Cerebellar nuclear complex (tissue), 1 donor: ENCODE data around the gene LHFPL6.
A peak's percentile ranks its signal among the peaks of the same experiment; 100 is the strongest.

Experiments used
- DNase-seq, 2 experiments: peaks; one replicate each; lab custom pipeline; 2025; lab: John Stamatoyannopoulos, UW

Gene LHFPL6

GRCh38 chr13:39411511-39411910 lies 191.5 kb downstream of the LHFPL6 start:
- DNase-seq: no peak

GRCh38 chr13:39410964-39411363 lies 192.0 kb downstream of the LHFPL6 start:
- DNase-seq: no peak

- no peak for DNase-seq
These were observed 192.7 kb downstream of the LHFPL6 start for GRCh38 chr13:39410096-39410901.

GRCh38 chr13:39408512-39408911 lies 194.5 kb downstream of the LHFPL6 start:
- DNase-seq: no peak

- no peak for DNase-seq
These were observed 195.2 kb downstream of the LHFPL6 start for GRCh38 chr13:39407786-39408185.

GRCh38 chr13:39407138-39407537 lies 195.9 kb downstream of the LHFPL6 start:
- DNase-seq: no peak

GRCh38 chr13:39406688-39407087 lies 196.3 kb downstream of the LHFPL6 start:
- no peak for DNase-seq

- no peak for DNase-seq
These were observed 197.3 kb downstream of the LHFPL6 start for GRCh38 chr13:39405596-39406205.

- no peak for DNase-seq
These were observed 197.9 kb downstream of the LHFPL6 start for GRCh38 chr13:39405107-39405506.

- no peak for DNase-seq
These were observed 199.9 kb downstream of the LHFPL6 start for GRCh38 chr13:39403106-39403505.

GRCh38 chr13:39402221-39402970 lies 200.6 kb downstream of the LHFPL6 start:
- DNase-seq: no peak

- DNase-seq: no peak
These were observed 201.2 kb downstream of the LHFPL6 start for GRCh38 chr13:39401756-39402155.

GRCh38 chr13:39401046-39401705 lies 201.8 kb downstream of the LHFPL6 start:
- peak; percentile 33 to 63 for DNase-seq

GRCh38 chr13:39399102-39399501 lies 203.9 kb downstream of the LHFPL6 start:
- no peak for DNase-seq

GRCh38 chr13:39397896-39398265 lies 205.1 kb downstream of the LHFPL6 start:
- no peak for DNase-seq

- no peak for DNase-seq
These were observed 205.6 kb downstream of the LHFPL6 start for GRCh38 chr13:39397226-39397895.

GRCh38 chr13:39394796-39395678 lies 208.0 kb downstream of the LHFPL6 start:
- no peak for DNase-seq

- no peak for DNase-seq
These were observed 211.2 kb downstream of the LHFPL6 start for GRCh38 chr13:39391761-39392160.

GRCh38 chr13:39389013-39389412 lies 214.0 kb downstream of the LHFPL6 start:
- no peak for DNase-seq

GRCh38 chr13:39385621-39386231 lies 217.3 kb downstream of the LHFPL6 start:
- DNase-seq: peak in 1 of 2 experiments; percentile 37
